Skeletal muscle tissue (tissue), 4 donors: ENCODE data around the gene ARID5B. TPM values are rescaled to one million over a fixed set of nuclear protein-coding genes. Genes with fewer than 3 reads are reported as not detected.
"Not testable (repeated sequence)": the region's sequence is repeated elsewhere in the genome, so short reads cannot be mapped to it uniquely, and the experiment has no call there.

ENCODE experiments used
- H3K27ac ChIP-seq: one replicate; pipeline ENCODE4 v1.7.0; 2013; ENCODE audit warnings: mild to moderate bottlenecking, low read depth, low read length, inconsistent platforms
- H3K27me3 ChIP-seq, 3 donors: one replicate each; pipeline ENCODE4 v1.7.0; 2013; ENCODE audit warnings: low read length in 3 of 3; ENCODE audit not compliant: control insufficient read depth in 3 of 3, insufficient read depth in 3 of 3
- H3K36me3 ChIP-seq, 3 donors: one replicate each; pipeline ENCODE4 v1.7.0; 2013; ENCODE audit warnings: low read length in 3 of 3; ENCODE audit not compliant: control insufficient read depth in 3 of 3, insufficient read depth in 3 of 3
- H3K4me1 ChIP-seq, 3 donors: one replicate each; pipeline ENCODE4 v1.7.0; 2013; ENCODE audit warnings: low read length in 3 of 3, mild to moderate bottlenecking in 3 of 3; ENCODE audit not compliant: control insufficient read depth in 3 of 3, insufficient read depth in 3 of 3
- H3K4me3 ChIP-seq, 3 donors: one replicate each; pipeline ENCODE4 v1.7.0; 2013; ENCODE audit warnings: low read length in 3 of 3
- H3K9ac ChIP-seq, 3 donors: one replicate each; pipeline ENCODE4 v1.7.0; 2013; ENCODE audit warnings: low read length in 3 of 3, mild to moderate bottlenecking in 3 of 3, moderate library complexity in 2 of 3, low read depth in 1 of 3
- H3K9me3 ChIP-seq, 3 donors: one replicate each; pipeline ENCODE4 v1.7.0; 2013; ENCODE audit warnings: low read length in 3 of 3; ENCODE audit not compliant: control insufficient read depth in 3 of 3
- total RNA-seq: library from RNA; depleted of rRNA; stranded (reverse); fragments of >200 nt; gene quantifications from one replicate; pipeline ENCODE4 v1.2.3, GENCODE V29; 2014
- donor health status: Osteomylitis.

The ARID5B gene
- total RNA-seq, 1 donor from 2014 or later, result 27.7 TPM

GRCh38 chr10:61867817-61868216 lies 33.7 kb upstream of the ARID5B start:
- H3K9me3 ChIP-seq, H3K27ac ChIP-seq, H3K36me3 ChIP-seq, H3K9ac ChIP-seq, H3K27me3 ChIP-seq, H3K4me1 ChIP-seq: not testable (repeated sequence)
- H3K4me3 ChIP-seq, result peak overlapping the region in 1 of 3 donors; percentile 43

- Histone ChIP-seq H3K27ac (no peak overlapping the region), H3K36me3 (no peaks in the 10 kb centered on the region), H3K27me3 (no peaks in the 10 kb centered on the region), H3K9me3 (no peaks in the 10 kb centered on the region), H3K4me3 (peak overlapping the region in 2 of 3 donors; percentile 2 to 31), H3K4me1 (peaks cover 0 to 4% (median 0%) of the 10 kb centered on the region in 3 donors), H3K9ac (no peak overlapping the region)
Observed at GRCh38 chr10:61869041-61869675, 32.3 kb upstream of the ARID5B start.

DNA sequence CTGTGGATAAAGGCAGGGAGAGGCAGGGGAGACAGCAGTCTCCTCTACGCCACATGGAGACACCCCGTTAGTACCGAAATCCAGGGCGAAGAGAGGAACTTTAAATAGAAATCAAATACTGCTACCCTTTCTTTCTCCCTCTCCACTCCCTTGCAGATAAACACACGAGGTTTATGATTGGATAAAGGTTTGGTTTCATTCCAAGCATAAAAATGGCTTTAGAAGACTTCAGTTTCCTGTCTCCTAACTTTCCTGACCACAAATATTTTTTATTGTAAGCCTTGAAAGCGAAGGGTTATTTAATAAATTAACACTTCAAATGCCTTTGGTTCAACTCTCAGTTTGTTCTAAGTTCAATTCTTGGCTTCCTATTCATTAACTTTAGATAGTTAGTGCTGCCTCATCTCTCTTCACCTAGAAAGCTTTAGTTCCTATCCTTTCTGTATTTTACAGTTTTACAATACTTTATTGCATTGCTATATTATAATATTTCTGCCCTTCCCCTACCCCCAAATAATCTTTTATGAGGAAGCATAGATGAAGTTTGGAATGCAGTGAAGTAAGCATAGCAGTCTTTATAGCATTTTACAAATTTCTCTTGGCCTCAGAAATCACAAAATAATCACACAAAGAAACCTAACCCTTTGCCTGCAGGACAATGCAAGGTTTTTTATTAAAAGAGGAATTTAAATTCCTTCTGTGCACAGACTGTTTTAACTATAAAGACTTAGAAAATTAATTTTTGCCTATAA lies 31.5 kb upstream of the ARID5B start:
- peak overlapping the region in 2 of 3 donors; percentile 2 to 31 for H3K4me3 ChIP-seq
- peak overlapping the region in 1 of 3 donors; percentile 12 for H3K9ac ChIP-seq
- no peak overlapping the region for H3K27ac ChIP-seq
- no peaks in the 10 kb centered on the region for H3K27me3 ChIP-seq
- H3K9me3 ChIP-seq, result no peaks in the 10 kb centered on the region
- H3K36me3 ChIP-seq, result no peaks in the 10 kb centered on the region
- H3K4me1 ChIP-seq, result peaks cover 0 to 4% (median 0%) of the 10 kb centered on the region in 3 donors

GRCh38 chr10:61870526-61870895 lies 31.0 kb upstream of the ARID5B start:
- no peak overlapping the region for H3K27ac ChIP-seq
- peaks cover 0 to 4% (median 0%) of the 10 kb centered on the region in 3 donors for H3K4me1 ChIP-seq
- no peak overlapping the region for H3K4me3 ChIP-seq
- no peaks in the 10 kb centered on the region for H3K27me3 ChIP-seq
- H3K36me3 ChIP-seq, result no peaks in the 10 kb centered on the region
- H3K9me3 ChIP-seq, result no peaks in the 10 kb centered on the region
- no peak overlapping the region for H3K9ac ChIP-seq

DNA sequence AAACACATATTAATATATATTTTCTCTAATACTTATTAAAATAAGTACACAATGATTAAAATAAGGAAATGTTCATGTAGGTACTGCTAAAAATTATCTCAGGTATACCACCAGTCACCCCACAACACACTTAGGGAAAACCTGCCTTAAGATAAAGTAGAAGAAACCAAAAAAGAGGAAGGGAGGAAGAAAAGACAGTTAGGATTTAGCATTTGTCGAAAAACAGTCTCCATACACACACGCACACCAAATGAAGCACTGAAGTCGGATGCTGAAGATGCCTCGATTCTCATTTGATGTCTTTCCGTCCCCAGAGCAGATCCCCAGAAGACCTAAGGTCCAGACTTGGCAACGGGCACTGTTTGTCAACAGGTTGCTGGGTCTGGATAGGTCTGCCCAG lies 30.0 kb upstream of the ARID5B start:
- H3K27me3 ChIP-seq, result no peaks in the 10 kb centered on the region
- no peak overlapping the region for H3K9ac ChIP-seq
- H3K4me3 ChIP-seq, result no peak overlapping the region
- no peak overlapping the region for H3K27ac ChIP-seq
- H3K4me1 ChIP-seq, result peaks cover 0 to 4% (median 0%) of the 10 kb centered on the region in 3 donors
- no peaks in the 10 kb centered on the region for H3K36me3 ChIP-seq
- H3K9me3 ChIP-seq, result no peaks in the 10 kb centered on the region

DNA sequence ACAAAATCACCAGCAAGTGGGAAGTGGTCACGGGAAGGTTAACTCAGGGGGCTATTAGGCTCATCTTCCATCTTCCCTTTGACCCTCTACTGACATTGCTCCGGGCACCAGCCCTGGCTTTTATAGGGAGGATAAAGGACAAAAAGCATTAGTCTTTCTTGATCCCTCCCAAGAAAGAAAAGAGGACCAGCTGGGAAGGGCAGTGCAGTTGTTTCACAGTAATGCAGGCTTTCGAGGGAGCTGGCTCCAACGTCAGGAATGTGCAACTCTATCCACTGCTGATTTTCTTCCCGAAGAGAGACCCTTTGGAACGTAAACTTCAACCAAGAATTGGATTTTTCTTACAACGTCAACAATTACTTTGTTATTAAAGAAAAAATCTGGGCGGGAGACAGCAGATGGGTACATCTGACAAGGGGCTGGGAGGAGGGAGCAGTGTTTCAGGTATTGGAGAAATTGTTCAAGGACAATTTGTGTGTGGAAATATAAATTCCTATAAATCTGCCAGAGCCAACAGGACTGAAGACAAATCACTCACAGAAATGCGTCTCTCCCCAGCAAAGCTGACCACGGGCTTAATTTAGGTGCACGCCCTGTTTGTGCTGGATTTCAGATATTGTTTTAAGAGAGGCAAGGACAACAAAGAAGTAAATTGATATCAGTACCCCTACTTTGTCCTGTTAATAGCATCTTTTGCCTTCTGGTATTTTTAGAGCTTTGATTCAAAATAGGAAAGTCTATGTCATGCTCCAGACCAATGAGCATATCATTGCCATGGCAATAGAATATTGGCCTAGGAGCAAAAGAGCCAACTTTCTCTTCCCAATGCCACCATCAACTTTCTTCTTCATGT lies 23.4 kb upstream of the ARID5B start:
- Histone ChIP-seq H3K36me3 (no peaks in the 10 kb centered on the region), H3K9ac (no peak overlapping the region), H3K4me3 (no peak overlapping the region), H3K27me3 (no peaks in the 10 kb centered on the region), H3K4me1 (no peaks in the 10 kb centered on the region), H3K27ac (no peak overlapping the region), H3K9me3 (no peaks in the 10 kb centered on the region)

DNA sequence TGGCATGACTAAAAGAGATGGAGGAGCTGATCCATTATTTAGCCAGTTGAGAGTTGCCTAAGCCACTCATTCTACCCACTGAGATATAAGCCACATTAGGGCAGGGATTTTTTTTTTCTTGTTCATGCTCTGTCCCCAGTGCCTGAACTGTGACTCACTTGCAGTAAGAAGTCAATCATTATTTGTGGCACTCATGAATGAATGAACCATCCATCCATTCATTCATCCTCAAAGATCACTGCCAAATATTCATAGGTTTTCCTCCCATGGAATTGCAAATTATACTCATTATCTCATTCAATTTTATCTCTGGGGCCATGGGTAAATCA lies 22.8 kb upstream of the ARID5B start:
- no peaks in the 10 kb centered on the region for H3K27me3 ChIP-seq
- no peaks in the 10 kb centered on the region for H3K36me3 ChIP-seq
- no peaks in the 10 kb centered on the region for H3K4me1 ChIP-seq
- no peak overlapping the region for H3K9ac ChIP-seq
- no peaks in the 10 kb centered on the region for H3K9me3 ChIP-seq
- H3K27ac ChIP-seq, result no peak overlapping the region
- no peak overlapping the region for H3K4me3 ChIP-seq

DNA sequence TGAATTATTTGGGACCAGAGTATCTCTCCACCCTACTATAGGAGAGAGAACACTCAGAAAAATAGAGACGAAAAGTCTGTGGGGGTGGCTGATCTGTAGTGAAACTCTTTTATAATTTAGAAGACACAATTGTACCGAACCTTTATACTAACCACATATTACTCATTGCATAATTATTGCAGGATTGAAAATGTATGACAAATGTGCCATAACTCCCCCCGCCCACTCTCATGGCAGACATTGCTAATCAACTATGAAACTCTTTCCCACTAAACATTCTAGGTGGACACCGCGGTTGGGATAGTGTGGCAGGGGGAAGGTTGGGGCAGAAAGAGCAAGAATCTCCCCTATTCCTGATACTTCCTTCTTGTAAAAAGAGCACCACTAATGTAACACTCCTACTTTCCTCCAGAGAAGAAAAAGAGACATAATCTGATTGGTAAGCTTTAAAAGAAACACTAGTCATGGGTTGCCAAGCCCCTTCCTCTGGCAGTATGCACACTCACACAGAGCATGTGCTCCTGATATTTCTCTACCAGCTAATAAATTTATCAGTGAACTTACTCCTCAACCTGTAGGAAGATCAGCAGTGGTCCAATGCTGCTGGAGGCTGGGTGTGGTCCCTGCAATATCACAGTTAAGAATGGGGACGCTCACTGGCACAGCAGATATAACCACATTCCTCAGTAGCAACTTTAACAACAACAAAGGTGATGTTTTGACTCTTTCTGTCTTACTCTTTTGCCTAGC lies 18.7 kb upstream of the ARID5B start:
- H3K36me3 ChIP-seq, result no peaks in the 10 kb centered on the region
- H3K9ac ChIP-seq, result no peak overlapping the region
- no peak overlapping the region for H3K4me3 ChIP-seq
- H3K4me1 ChIP-seq, result no peaks in the 10 kb centered on the region
- H3K9me3 ChIP-seq, result no peaks in the 10 kb centered on the region
- H3K27ac ChIP-seq, result no peak overlapping the region
- H3K27me3 ChIP-seq, result no peaks in the 10 kb centered on the region

DNA sequence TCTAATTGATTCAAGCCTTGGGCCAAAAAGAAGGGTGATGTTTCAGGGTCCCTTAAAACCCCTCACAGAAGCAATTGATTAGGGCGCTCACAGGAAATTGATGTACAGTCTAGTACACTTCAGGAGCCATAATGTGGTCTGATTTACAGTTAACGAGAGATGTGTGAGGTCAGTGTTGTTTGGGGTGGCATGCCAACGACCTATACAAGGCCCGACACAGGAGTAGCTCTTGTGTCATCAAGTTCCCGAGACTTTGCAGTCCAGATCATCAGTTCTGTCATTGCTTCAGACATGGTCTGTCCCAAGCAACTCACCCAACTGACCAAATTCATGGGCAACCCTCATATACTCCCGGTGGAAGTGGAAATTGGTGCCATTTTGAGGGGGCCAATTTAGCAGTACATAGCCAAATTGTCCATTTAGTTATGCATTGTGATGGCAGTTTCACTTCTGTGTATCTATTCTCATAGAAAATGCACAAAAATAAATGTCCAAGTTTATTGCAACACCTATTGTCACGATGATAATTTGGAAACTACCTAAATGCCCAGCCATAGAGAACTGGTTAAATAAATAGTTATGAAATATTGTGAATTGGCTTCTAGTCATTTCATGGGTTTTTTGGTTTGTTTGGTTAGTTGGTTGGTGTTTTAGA lies 18.0 kb upstream of the ARID5B start:
- no peaks in the 10 kb centered on the region for H3K36me3 ChIP-seq
- H3K4me3 ChIP-seq, result no peak overlapping the region
- no peaks in the 10 kb centered on the region for H3K27me3 ChIP-seq
- no peak overlapping the region for H3K27ac ChIP-seq
- H3K9ac ChIP-seq, result no peak overlapping the region
- H3K9me3 ChIP-seq, result no peaks in the 10 kb centered on the region
- no peaks in the 10 kb centered on the region for H3K4me1 ChIP-seq
